ENCODE measurements around the gene CYP4Z1.
"Not testable (repeated sequence)": the region's sequence is repeated elsewhere in the genome, so short reads cannot be mapped to it uniquely, and the experiment has no call there.

Gene CYP4Z1

DNA sequence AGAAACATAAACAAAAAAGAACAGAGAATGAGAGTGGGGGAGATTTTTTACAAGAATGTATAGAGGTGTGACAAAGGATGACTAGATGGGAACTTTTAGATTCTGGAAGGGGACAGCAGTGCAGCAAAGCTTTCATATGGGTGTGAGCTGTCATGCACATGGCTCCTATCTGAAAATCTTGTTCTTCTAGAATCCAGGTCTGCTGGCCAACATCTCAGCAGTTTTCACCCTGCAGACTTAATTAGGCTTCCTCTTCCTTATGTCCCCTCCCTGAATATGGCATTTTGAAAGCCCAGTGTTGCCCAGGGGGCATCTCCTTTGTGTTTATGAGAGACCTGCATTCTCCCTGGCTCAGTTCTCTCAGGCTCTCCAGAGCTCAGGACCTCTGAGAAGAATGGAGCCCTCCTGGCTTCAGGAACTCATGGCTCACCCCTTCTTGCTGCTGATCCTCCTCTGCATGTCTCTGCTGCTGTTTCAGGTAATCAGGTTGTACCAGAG, at the start of gene CYP4Z1:
Gene CYP4Z1, plus strand, starts transcription at position 135 of the 498 bp plus-strand sequence. Its CDS starts 260 bp downstream, at position 395.
- no peak for DNase-seq (ENCODE audit: low read depth)

- no peak for DNase-seq (ENCODE audit: low read depth)
These were observed 46.0 kb upstream of the CYP4Z1 start for GRCh38 chr1:47021070-47021469.

DNA sequence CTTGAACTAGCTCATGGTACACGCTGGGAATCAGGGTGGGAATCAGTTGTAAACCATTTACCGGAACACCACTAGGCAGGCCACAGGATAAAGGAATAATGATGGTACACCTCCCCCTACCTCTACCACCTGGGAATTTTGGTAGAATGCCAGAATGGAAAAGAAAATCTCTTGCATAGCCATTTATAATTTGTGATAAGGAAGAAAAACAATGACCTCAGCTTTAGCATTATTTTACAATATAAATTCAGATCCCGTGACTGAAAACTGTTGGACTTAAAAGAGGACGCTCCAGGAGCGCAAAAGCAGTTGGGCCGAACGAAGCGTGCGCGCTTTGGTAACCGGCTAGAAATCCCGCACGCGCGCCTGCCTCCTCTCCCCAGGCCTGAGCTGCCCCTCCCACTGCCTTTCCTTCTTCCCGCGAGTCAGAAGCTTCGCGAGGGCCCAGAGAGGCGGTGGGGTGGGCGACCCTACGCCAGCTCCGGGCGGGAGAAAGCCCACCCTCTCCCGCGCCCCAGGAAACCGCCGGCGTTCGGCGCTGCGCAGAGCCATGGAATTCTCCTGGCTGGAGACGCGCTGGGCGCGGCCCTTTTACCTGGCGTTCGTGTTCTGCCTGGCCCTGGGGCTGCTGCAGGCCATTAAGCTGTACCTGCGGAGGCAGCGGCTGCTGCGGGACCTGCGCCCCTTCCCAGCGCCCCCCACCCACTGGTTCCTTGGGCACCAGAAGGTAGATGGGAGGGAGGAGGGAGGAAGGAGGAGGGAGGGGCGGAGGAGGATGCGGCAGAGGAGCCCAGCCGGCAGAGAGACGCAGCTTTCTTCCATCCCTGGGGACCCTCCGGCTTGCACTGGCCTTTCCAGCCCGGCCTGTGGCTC, 43.5 kb upstream of the CYP4Z1 start, which contains the start of gene CYP4X1:
Gene CYP4X1, plus strand, starts transcription at position 402 of the 873 bp plus-strand sequence. Its CDS starts 149 bp downstream, at position 551.
- DNase-seq (ENCODE audit: low read depth) = no peak

DNA sequence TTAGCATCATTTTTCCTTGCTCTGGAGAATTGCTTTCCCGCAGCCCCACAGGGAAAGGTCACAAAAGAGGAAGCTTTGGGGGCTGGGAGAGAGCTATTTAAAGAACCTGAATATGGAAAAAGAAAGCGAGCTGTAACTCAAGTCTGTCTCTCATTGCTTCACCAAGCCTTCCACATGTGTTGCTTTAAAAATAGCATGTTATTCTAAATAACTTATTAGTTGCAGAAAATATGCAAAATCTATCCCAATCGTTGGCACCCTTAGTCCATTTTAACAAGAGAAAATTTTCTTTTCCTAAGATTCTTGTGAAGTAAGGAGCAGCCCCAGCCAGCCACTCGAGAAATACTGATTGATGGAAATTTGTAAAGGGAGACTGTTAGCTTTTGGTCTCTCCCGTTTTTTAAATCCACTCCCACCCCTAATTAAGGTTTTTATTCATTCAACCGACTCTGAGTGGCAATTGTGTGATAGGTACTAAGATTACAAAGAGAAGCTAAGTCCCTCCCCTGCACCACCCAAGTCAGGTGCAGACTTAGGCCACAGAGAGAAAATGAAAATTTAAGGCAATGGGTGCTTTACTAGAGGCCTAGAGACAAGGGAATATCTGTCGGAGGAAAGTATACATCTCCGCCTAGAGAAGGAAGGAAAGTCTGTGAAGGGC, 42.8 kb upstream of the CYP4Z1 start:
- DNase-seq (ENCODE audit: low read depth) = no peak

DNA sequence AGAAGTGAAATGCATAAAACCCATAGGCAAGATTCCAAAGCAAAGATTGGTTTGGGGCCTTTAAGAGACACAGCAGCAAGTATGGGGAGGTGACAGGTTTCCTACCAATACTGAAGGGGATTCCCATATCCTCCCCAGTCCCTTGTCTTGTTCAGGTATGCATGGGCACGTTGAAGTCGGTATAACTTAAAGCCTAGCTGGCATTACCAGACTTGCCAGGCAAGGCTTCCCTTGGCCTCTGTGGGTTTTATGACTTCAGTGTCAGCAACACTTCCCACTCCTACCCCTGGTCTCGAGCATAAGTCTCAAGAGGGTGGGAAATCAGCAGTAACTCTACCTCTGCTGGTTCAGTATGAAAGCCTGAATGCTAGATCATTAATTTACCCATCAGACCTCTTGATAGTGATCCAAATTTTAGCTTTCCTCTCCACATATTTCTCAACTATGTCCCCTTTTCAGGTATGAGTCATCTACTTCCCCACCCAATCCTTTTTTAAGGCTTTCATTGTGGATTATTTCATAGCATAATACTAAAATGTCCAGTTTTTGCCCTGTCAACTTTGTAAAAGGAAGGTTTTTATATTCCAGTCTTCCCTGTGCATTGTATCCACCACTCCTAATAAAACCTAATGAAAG, 36.7 kb upstream of the CYP4Z1 start:
- DNase-seq (ENCODE audit: low read depth) = no peak

GRCh38 chr1:47031059-47031458, 36.0 kb upstream of the CYP4Z1 start:
- no peak for DNase-seq (ENCODE audit: low read depth)

DNA sequence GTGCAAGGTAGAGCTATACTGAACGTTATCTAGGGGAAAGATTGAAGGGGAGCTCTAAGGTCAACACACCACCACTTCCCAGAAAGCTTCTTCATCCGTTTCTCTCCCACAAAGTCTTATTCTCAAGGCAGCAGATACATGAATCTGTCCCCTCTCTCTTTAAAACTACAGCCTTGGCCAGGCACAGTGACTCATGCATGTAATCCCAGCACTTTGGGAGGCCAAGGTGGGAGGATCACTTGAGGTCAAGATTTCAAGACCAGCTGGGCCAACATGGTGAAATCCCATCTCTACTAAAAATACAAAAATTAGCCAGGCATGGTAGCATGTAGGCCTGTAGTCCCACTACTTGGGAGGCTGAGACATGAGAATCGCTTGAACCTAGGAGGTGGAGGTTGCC, 35.4 kb upstream of the CYP4Z1 start:
- DNase-seq (ENCODE audit: low read depth) = no peak

DNA sequence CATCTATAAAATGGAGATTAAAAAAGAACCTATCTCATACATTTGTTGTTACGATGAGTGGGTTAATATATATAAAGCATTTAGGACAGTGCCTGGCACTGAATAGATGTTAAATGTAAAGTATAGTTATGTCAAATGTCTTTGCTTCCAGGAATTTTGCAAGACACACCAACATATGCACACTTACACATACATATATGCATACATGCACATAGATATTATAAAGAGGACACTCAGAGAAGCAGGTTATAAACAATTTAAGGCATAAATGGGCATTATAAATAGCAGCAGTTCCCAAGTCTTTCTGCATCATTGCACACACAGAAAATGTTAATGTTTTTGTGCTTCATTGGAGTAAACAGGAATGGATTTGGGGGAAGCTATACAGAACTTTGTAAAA, 30.3 kb upstream of the CYP4Z1 start:
- no peak for DNase-seq (ENCODE audit: low read depth)

GRCh38 chr1:47059376-47059775, 7.7 kb upstream of the CYP4Z1 start:
- DNase-seq (ENCODE audit: low read depth) = no peak

DNA sequence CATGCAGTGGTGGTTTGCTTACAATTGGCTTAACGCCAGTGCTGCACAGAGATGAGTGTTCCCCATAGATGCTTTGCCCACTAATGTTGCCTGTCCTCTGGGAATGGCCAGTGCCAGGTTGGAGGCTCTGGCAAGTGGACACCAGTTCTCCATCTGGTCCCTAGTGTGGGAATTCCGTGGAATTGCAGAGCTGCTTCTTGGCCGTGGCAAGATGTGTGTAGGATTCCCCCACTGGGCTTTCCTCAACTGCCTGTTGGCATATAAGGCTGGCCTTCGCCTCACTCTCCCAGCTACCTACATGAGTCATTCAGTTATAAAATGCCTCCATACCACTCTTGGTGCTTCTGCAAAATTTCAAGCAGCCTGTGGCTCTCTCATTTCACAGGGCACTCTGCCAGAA, 2.0 kb downstream of the CYP4Z1 start:
- not testable (repeated sequence) for DNase-seq (ENCODE audit: low read depth)

- DNase-seq (ENCODE audit: low read depth) = not testable (repeated sequence)
These were observed 2.5 kb downstream of the CYP4Z1 start for GRCh38 chr1:47069509-47069908.

GRCh38 chr1:47089356-47089755, 22.3 kb downstream of the CYP4Z1 start:
- DNase-seq (ENCODE audit: low read depth) = not testable (repeated sequence)

DNA sequence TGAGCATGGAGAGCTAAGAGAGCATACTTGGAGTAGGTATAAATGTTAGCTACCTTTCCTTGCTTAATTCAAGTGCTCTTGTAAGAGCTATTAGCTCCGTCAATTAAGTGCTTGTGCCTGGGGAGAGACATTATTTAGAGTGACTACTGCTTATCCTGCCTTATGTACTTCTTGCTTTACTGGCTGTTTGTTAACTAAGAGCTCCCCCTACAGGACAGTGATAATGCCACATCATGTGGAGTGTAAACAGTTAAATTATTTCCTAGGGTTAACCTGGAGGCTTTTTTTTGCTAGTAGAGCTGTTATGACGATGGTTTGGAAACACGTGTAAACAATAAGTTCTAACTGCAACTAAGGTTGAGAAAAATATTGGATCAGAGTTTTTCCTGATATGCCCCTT, 24.4 kb downstream of the CYP4Z1 start:
- DNase-seq (ENCODE audit: low read depth) = not testable (repeated sequence)

GRCh38 chr1:47104816-47105215, 37.8 kb downstream of the CYP4Z1 start:
- no peak for DNase-seq (ENCODE audit: low read depth)

GRCh38 chr1:47106792-47107191, 39.8 kb downstream of the CYP4Z1 start:
- no peak for DNase-seq (ENCODE audit: low read depth)

GRCh38 chr1:47107851-47108574, 41.0 kb downstream of the CYP4Z1 start:
- DNase-seq (ENCODE audit: low read depth) = not testable (repeated sequence)

- not testable (repeated sequence) for DNase-seq (ENCODE audit: low read depth)
These were observed 42.5 kb downstream of the CYP4Z1 start for GRCh38 chr1:47109482-47109881.

DNA sequence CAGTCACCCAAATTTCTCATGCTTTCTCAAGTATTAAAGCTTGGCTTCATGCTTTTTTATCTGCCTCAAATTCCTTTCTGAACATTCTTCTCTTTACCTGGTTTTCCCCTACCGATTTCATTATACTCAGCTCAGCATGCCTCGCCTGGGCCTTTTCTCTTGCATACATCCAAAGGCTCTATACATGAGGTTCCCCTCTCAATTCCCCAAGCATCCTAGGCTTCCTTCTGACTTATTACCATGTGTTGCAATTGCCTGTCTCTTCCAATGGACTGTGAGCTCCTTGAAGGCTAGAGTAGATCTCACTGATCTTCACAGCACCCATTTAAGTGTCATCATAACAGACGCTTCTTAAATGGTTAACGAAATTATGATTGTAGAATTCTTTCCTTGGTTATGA, 46.1 kb downstream of the CYP4Z1 start:
- no peak for DNase-seq (ENCODE audit: low read depth)

GRCh38 chr1:47121039-47121438, 54.0 kb downstream of the CYP4Z1 start:
- DNase-seq (ENCODE audit: low read depth) = not testable (repeated sequence)

DNA sequence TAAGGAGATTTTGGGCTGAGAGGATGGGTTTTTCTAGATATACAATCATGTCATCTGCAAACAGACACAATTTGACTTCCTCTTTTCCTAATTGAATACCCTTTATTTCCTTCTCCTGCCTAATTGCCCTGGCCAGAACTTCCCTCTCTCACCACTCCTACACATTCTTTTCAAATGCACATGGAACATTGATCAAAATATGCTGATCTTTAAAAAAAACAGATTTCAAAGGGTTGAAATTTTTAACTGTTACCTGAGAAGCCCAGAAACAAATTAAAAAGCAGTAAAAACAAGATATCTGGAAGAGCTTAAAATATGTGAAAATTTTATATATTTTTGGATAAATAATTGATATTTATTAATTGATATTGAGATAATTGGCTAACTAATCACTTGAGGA, 57.8 kb downstream of the CYP4Z1 start:
- not testable (repeated sequence) for DNase-seq (ENCODE audit: low read depth)

- DNase-seq (ENCODE audit: low read depth) = not testable (repeated sequence)
These were observed 60.0 kb downstream of the CYP4Z1 start for GRCh38 chr1:47126997-47127396.

DNA sequence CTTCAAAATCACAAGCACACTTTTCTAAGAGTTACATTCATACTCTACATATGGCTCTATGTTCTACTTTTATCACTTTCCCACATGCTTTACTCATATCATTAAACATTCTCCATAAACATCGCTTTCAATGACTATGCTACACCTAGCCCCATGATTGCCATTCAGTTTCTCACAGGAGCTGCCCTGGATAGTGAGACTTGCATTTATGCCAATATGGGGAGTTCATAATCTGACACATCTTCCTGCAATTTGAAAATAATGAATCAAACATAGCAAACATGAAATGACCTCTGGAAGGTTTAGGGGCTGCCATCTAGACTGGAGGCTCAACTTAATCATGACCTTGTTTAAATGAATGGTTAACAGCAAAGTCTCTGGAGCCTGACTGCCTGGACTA, 61.2 kb downstream of the CYP4Z1 start:
- no peak for DNase-seq (ENCODE audit: low read depth)

Data from stimulated activated CD8-positive, alpha-beta memory T cell treated with anti-CD3 and anti-CD28 coated beads, Interleukin-7, amount 100 ng/mL, for 24 hours (primary cell).